Stimulated activated CD4-positive, alpha-beta T cell treated with anti-CD3 and anti-CD28 coated beads, Interleukin-1b, Interleukin-23, amount 100 ng/mL, for 1 hour (primary cell): ENCODE measurements around the gene CCDC88B.
A peak's percentile ranks its signal among the peaks of the same experiment; 100 is the strongest.
"Not testable (repeated sequence)": the region's sequence is repeated elsewhere in the genome, so short reads cannot be mapped to it uniquely, and the experiment has no call there.

Experiments used
- DNase-seq, 2 donors: peaks; one replicate each; pipeline ENCODE4 v3.0.0-alpha.2; 2020; ENCODE audit warnings: low read depth in 2 of 2

CCDC88B gene

DNA sequence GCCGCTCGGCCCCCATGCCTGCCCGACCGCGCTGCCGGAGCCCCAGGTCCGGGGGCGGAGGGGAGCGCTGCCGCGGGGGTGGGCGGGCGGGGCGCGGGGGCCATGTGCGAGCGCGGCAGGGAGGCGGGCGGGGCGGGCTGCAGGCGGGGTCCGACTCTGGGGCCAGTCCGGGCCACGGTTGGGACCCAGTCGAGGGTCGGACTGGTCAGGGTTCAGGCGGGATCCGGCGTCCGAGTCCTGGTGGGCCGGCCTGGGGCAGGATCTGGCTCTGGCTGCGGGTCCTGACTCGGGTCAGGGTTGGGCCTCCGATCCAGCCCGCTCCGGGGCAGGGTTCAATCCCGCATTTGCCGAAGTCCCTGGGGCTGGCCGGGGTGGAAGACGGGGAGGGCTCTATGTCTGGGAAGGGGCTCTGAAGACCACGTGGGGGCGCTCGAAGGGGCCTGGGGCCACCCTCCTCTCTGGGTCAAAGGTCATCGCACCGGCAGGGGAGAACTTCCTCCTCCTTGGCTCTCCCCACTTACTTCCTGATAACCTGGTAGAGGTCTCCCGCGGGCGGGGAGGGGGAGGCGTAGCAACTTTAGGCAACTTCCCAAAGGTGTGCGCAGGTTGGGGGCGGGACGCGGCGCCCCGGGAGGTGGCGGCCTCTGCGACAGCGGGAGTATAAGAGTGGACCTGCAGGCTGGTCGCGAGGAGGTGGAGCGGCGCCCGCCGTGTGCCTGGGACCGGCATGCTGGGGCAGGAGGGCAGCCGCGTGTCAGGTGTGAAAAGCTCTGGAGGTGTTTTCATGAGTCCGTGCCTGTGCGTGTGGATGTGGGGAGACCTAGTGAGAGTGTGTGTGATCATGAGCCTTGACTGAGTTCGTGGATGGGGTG lies 34.1 kb upstream of the CCDC88B start:
- DNase-seq = peak in 1 of 2 donors; percentile 44

DNA sequence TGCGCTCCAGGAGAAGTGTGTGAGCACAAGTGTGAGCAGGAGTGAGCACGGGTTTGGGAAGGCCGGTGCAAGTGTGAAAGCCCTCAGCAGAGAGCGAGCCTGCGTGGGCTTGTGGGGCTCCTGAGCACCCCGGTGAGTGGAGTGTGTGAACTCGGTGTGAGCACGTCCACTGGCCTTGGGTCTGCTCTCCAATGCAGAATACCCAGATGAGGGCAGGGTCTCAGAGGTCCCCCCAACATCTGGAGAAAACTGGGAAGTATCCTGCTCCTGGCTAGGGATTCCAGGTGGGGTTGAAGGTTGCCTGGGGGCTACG lies 33.5 kb upstream of the CCDC88B start:
- no peak for DNase-seq

DNA sequence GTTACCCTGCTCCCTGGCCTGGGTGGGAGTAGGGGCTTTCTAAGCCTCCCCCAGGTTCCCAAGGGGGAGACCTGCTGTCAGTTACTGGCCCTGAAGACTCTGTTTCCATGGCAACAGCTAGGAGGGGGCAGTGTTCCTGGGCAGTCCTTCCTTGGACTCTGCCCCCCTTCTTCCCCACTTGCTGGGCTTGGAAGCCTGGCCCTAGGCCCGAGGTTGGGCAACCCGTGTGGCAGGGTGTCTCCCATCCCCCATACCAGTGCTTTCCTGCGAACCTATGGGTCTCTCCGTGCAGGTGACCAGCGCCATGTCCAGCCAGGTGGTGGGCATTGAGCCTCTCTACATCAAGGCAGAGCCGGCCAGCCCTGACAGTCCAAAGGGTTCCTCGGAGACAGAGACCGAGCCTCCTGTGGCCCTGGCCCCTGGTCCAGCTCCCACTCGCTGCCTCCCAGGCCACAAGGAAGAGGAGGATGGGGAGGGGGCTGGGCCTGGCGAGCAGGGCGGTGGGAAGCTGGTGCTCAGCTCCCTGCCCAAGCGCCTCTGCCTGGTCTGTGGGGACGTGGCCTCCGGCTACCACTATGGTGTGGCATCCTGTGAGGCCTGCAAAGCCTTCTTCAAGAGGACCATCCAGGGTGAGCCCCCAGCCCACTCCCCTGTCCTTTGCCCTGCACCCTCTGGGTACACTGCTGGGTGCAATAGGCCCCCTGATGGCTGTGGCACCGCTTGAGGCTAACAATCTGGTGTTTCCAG lies 33.0 kb upstream of the CCDC88B start:
- no peak for DNase-seq

DNA sequence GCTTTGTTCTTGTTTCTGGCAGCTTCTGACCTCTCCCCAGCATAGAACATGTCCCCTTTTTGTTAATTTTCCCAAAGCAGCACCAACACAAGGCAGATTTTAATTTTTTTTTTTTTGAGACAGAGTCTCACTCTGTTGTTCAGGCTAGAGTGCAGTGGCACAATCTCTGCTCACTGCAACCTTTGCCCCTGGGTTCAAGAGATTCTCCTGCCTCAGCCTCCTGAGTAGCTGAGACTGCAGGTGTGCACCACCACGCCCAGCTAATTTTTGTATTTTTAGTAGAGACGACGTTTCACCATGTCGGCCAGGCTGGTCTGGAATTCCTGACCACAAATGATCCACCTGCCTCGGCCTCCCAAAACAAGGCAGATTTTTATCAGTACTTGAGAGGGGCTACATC lies 32.2 kb upstream of the CCDC88B start:
- DNase-seq = not testable (repeated sequence)

DNA sequence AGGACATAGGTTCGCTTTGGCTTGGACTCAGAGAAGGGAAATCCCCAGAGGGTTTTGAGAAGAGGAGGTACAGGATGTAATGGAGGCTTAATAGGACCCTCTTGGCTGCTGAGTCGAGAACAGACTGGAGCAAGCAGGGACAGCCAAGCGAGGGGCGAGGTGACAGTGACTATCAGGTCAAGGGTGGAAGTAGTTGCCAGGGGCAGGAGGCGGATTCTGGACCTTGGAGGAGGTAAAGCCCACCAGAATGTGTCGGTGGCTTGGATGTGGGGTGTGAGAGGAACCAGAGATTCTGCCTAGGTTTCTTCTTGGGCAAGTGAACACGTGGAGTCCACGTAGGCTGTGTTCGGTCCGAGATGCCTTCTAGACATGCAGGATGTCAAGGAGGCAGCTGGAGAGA lies 27.1 kb upstream of the CCDC88B start:
- DNase-seq = no peak

DNA sequence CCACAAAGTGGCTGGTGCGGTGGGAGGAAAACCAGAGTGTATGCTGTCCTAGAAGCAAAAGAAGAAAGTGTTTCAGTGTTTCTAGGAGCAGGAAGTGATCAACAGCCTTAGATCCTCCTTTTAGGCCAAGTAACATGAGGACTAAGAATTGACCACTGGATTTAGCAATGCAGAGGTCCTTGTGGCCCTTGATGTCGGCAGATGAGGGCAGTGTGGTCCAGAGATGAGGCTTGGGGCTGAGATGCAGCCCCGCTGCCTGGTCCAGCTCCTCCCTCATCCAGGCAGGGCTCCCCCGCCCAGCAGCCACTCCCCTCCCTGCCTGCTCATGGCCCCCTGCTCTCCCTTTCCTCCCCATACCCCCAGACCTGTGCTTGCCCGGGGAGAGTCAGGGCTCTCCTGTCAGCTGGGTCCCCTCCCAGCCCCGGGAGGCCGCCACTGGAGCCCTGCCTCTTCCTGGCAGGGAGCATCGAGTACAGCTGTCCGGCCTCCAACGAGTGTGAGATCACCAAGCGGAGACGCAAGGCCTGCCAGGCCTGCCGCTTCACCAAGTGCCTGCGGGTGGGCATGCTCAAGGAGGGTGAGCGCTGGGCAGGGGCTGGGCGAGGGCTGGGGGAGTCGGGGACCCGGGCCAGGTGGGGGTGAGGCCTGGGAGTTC lies 26.4 kb upstream of the CCDC88B start:
- DNase-seq = no peak

DNA sequence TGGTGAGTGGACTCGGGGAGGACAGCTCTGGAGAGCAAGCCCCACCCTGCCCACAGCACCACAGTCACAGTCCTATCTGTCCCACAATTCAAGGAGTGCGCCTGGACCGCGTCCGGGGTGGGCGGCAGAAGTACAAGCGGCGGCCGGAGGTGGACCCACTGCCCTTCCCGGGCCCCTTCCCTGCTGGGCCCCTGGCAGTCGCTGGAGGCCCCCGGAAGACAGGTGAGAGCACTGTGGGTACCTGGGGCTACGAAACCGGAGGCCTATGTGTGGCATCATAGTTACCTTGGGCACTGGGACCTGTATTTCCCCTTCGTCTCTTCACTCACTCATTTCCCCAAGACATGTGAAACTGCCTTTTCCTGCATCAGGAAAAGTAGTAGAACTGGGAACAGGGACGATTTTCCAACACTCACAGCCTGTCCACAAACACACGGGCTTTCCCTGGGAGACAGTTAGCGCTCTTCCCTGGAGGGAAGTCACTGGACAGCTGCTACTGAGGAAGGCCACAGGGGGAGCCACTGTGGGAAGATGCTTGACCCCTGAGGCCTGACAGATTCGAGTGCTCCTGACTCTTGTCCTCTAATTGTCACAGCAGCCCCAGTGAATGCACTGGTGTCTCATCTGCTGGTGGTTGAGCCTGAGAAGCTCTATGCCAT lies 25.7 kb upstream of the CCDC88B start:
- DNase-seq = no peak

DNA sequence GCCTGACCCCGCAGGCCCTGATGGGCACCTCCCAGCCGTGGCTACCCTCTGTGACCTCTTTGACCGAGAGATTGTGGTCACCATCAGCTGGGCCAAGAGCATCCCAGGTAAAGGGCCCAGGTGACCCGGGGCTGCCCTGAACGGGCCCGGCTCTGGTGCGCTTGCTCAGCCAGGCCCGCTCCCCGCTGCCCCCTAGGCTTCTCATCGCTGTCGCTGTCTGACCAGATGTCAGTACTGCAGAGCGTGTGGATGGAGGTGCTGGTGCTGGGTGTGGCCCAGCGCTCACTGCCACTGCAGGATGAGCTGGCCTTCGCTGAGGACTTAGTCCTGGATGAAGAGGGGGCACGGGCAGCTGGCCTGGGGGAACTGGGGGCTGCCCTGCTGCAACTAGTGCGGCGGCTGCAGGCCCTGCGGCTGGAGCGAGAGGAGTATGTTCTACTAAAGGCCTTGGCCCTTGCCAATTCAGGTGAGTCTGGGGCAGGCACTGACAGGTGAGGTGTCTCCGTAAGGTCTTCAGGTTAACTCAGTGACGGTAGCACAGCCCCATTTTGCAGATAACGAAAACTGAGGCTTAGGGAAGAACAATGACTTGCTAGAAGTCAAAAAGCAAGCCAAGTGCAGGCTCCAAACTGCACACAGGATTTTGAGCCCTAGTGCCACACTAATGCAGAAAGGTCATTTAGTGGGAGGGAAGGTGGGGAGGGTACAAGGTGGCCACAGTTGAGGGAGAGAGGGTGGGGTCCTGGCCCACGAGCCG lies 25.0 kb upstream of the CCDC88B start:
- no peak for DNase-seq

DNA sequence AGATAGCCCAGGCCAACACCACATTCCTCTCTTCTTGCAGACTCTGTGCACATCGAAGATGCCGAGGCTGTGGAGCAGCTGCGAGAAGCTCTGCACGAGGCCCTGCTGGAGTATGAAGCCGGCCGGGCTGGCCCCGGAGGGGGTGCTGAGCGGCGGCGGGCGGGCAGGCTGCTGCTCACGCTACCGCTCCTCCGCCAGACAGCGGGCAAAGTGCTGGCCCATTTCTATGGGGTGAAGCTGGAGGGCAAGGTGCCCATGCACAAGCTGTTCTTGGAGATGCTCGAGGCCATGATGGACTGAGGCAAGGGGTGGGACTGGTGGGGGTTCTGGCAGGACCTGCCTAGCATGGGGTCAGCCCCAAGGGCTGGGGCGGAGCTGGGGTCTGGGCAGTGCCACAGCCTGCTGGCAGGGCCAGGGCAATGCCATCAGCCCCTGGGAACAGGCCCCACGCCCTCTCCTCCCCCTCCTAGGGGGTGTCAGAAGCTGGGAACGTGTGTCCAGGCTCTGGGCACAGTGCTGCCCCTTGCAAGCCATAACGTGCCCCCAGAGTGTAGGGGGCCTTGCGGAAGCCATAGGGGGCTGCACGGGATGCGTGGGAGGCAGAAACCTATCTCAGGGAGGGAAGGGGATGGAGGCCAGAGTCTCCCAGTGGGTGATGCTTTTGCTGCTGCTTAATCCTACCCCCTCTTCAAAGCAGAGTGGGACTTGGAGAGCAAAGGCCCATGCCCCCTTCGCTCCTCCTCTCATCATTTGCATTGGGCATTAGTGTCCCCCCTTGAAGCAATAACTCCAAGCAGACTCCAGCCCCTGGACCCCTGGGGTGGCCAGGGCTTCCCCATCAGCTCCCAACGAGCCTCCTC lies 24.1 kb upstream of the CCDC88B start:
- DNase-seq = not testable (repeated sequence)

DNA sequence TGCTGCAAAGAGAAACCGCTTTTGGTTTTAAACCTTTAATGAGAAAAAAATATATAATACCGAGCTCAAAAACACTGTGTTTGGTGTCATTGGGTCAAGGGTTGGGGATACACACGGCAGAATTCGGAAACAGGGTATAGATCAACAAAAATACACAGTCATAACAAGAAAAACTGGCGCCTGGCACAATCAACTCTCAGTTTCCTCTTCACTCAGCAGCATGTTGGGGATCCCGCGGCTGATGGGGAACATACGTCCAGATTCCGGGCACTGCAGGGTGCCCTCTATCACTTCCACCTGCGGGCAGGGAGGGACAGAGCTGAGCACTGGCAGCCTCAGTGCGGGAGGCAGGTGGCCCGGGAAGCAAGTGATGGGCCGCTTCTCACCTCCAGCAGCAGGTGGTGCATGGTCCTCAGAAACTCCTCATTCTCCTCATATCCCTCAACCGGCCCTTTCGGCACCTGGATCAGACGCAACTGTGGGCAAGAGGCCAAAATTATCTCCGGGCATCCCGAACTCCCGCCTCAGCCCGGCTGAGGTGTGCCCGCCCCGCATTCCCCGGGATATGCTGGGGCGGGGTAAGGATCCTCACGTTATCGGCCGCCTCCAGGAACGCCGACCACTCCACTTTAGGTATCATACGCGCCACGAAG lies 23.2 kb upstream of the CCDC88B start:
- no peak for DNase-seq

DNA sequence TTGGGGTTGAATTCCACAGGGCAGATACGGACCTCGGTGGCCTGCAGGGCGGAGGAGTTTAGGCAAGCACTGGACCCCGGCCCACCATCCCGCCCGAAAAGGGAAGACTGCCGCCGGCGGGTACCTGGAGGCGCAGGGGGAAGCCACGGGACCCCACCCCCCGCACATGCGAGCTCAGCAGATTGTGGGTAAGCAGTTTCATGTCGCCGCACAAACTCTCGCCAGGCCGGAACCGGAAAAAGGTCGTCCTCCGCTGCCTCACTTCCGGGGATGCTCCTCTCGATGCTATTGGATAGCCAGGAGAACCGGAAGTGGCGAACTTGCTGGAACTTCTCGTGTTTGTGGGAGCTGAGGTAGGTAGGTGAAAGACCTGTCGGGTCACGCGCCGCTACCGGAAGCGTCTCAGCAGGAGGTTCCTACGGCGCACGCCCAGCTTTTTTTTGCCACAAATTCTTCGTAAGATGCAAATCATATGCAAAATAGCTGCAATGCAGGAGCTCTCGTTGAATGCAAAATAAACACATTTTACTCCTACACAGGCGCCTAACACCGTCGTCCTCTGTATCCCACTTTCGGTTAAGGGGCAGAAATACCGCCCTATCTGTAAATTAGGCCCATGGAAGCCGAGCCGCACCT lies 22.6 kb upstream of the CCDC88B start, which contains the start of gene TRMT112:
Gene TRMT112 (minus strand): TSS at position 235 of the 636 bp plus-strand sequence. CDS start 33 bp downstream, at position 202.
- DNase-seq = peak; percentile 79 to 93

DNA sequence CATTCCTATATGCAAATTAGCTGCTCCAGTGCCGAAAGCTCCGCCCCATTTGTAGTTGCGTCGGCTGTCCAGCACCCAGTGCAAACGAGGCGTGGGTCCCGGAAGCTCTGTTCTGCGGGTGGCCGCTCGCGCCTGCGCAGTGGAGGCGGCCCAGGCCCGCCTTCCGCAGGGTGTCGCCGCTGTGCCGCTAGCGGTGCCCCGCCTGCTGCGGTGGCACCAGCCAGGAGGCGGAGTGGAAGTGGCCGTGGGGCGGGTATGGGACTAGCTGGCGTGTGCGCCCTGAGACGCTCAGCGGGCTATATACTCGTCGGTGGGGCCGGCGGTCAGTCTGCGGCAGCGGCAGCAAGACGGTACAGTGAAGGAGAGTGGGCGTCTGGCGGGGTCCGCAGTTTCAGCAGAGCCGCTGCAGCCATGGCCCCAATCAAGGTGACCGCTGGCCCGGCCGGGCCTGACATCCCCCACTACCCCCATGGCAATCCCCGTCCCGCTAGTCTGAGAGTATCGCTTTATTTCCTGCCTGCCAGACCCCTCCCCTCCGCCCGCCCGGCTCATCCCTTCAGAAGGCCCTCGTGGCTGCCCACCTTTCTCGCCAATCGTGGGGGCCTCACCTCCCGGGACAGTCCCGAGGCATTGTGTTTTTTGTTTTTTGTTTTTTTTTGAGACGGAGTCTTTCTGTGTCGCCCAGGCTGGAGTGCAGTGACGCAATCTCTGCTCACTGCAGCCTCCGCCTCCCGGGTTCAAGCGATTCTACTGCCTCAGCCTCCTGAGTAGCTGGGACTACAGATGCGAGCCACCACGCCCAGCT lies 21.8 kb upstream of the CCDC88B start, which contains the start of gene PRDX5:
Gene PRDX5 (plus strand): TSS at position 161 of the 805 bp plus-strand sequence. CDS start 95 bp downstream, at position 256.
- DNase-seq = peak; percentile 83 to 90

DNA sequence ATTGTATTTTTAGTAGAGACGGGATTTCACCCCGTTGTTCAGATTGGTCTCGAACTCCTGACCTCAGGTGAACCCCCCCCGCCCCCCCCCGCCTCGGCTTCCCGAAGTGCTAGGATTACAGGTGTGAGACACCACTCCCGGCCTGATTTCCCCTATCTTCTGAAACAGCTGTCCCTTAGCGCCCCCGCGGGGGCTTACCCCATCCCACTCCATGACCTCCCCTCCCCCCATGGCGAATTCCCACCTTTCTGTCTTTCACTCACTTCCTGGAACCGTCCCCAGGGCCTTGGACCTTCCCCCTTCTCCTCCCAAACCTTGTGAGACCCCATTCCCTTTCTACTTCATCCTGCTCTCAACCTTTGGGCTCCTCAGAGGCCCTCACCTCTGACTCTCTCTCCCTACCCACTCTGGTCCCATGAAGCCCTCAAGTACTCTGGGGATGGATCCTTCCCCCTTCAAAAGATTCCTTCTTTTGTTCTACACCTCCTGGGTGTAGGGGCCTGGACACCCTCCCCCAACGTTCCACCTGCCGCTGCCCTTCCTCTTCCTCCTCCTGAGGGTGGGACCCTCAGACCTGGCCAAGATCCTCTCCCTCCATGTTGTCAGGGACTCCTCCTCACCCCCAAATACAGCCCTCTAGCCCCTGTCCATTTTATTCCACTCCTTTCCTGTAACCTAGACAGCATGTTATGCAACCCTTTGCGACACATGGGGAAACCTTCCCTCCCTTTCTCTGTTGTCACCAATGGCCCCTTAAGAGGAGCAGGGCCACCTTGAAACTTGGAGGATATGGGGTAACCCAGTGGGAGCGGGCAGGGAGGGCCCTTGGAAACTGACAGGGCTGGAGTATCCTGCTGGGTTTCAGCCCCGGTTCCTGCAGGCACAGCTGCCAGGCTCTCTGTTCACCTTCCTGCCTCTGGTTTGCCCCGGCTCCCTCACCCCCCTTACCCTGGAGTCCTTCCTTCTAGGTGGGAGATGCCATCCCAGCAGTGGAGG lies 20.9 kb upstream of the CCDC88B start:
- no peak for DNase-seq

DNA sequence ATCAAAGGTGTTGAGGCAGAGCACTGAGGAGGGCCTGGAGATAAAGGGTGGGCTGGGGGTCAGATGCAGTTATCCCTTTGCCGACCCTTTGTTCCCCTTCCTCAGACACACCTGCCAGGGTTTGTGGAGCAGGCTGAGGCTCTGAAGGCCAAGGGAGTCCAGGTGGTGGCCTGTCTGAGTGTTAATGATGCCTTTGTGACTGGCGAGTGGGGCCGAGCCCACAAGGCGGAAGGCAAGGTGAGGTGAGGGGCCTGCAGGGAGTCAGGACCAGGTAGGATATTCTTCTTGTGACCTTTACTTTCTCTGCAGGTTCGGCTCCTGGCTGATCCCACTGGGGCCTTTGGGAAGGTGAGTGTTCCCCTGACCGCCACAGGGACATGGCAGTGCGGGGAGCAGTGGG lies 19.4 kb upstream of the CCDC88B start:
- no peak for DNase-seq

DNA sequence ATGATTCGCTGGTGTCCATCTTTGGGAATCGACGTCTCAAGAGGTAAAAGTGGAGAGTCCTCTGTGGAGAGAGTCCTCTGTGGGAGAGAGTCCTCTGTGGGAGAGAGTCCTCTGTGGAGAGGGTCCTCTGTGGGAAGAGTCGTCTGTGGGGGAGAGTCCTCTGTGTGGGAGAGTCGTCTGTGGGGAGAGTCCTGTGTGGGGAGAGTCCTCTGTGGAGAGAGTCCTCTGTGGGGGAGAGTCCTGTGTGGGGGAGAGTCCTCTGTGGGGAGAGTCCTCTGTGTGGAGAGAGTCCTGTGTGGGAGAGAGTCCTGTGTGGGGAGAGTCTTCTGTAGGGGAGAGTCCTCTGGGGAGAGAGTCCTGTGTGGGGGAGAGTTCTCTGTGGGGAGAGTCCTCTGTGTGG lies 19.0 kb upstream of the CCDC88B start:
- DNase-seq = no peak

DNA sequence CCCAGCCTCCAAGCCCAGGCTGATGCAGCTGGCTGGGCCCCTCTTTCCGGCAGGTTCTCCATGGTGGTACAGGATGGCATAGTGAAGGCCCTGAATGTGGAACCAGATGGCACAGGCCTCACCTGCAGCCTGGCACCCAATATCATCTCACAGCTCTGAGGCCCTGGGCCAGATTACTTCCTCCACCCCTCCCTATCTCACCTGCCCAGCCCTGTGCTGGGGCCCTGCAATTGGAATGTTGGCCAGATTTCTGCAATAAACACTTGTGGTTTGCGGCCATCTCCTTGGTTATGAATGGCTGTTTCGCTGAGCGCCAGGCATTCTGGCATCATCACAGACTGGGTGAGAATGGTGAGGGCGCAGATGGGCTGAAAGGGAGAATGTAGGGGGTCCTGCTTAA lies 18.5 kb upstream of the CCDC88B start:
- no peak for DNase-seq

DNA sequence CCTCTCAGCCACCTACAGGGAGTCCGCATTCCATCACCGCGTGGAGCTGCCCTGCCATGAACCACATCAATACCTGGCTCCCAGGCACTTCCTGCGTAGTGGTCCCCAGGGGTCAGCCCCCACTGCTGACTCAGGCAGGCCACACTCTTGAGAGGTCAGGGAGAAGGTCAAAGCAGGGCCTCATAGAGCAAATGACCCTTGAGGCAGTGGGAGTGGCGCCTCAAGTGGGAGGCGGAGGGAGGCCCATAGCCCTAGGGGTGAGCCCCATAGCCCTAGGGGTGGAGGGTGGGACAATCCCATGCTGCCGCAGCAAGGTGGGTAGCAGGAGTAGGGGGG lies 17.1 kb upstream of the CCDC88B start:
- no peak for DNase-seq
